Right lobe of liver (tissue), 4 donors: ENCODE measurements around the gene MRGPRD.

Source experiments
- CTCF ChIP-seq, 4 donors: fragments of 200-600 bp in 3 of 4; fragments of 450-650 bp in 1 of 4; IDR thresholded peaks; one replicate each; pipeline versions ENCODE4 v1.5.1 to v1.8.0; 2016 to 2022; ENCODE audit warnings: antibody characterized with exemption in 4 of 4, mild to moderate bottlenecking in 2 of 4
- POLR2A ChIP-seq: fragments of 450-650 bp; IDR thresholded peaks from one replicate; pipeline ENCODE4 v1.6.1; 2017; ENCODE audit warnings: antibody characterized with exemption, mild to moderate bottlenecking
- donor health status: DM: no; HTN: no; CAD: no.
- donor health status: DM: no; HTN: no; CAD: no.
- donor health status: DM: no; HTN: yes; CAD: no.

DNA sequence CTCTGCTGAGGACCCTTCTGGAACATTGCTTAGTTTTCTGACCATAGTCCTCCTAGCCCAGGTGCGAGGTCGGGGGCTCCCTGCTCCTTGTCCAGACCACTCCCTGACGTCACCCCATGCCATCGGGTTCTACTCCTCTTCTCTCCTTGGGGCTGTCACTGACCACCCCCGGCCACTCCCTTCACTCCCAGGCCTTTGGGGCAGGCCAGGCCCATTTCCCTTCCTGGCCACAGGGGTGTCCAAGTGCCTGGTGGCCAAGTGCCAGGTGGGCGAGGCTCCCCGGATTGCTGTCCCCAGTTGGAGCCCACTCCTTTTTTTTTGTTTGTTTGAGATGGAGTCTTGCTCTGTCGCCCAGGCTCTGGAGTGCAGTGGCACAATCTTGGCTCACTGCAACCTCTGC, 19.5 kb downstream of the MRGPRD start:
- TF ChIP-seq CTCF (IDR thresholded peaks at IDR 0.05) (no peak), POLR2A (no peak)
